HCEC 1CT (cell line): ENCODE measurements around the gene LPCAT1.
"Not testable (repeated sequence)": the region's sequence is repeated elsewhere in the genome, so short reads cannot be mapped to it uniquely, and the experiment has no call there.

Experiments used
- DNase-seq: peaks from one replicate; pipeline ENCODE4 v3.0.0-alpha.2; 2017

The LPCAT1 gene

DNA sequence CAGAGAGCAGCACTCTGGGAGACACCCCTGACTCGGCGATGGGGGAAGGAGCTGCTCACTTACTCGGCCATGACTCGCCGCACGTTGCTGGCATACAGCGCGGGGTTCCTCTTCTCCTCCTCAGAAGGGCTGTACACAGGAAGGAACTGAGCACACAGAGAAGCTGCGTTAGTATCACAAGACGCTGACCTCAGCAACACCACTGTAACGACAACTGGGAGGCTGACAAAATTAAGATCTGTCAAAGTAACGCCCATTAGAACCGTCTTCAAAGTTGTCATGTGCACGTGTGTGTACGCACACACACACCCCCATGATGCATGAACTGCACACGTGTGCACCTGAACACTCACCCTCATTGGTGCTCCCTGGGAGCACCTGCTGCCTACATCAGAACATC, 46.4 kb downstream of the LPCAT1 start:
- DNase-seq = no peak

DNA sequence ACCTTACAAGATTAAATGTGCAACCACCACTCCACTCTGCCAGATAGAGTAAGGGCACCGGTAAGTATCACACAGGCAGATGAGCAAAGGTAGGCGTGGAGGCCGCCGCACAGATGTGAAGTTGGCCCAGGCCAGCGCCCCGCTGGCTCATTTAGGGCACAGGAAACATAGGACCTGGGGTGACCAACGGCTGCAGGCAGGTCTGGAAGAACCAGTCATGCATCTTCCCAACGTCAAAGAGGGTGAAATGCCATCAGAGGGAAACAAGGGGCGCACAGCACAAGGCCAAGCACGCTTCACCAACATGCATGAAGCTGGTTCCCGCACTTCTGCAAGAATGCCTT, 46.8 kb downstream of the LPCAT1 start:
- no peak for DNase-seq

DNA sequence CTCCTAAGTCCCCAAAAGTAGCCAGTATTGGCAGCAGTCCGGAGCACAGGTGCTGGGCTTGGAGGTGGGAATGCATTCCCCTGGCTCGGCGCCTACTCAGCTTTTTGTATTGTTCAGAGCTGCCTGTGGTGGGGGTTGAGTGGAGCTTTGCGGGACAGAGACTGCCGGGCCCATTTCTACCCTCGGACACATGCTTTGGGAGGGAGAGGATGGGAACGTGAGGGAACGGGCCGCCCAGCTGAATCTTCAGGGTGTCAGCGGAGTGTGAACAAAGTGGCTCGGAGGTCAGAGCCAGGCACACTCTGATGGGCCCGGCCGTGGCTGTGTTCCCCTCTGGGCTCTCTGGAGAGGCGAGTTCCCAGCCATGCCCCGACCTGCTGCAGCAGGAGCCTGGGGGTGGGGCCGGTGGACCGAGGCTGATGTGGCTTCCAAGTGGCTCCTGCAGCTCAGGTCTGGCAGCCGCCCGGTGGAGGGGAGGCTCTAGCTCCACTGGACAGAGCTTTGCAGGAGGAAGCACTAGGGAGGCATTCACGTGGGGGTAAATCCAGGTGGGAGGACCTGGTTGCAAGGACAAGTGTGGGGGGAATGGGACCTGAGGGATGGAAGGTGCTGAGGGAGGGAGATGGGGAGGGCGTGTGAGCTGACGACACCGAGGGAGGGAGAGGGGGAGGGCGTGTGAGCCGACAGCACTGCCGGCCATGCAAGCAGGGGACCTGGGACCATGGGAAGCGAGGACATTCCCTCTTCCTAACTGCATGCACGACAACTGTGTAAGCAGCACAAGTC, 47.4 kb downstream of the LPCAT1 start:
- no peak for DNase-seq

DNA sequence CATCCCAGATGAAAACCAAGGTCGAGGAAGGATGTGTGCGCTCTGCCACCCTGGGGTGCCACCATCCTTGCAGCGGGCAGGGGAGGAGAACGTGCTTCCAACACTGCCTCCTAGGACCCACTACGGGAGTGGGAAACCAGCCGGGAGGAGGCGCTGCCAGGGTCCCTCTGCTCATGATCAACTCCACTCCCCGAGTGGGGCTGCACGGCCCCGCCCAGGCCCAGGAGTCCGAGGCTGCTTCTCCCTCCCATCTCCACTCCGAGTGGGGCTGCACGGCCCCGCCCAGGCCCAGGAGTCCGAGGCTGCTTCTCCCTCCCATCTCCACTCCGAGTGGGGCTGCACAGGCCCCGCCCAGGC, 48.2 kb downstream of the LPCAT1 start:
- DNase-seq = not testable (repeated sequence)

DNA sequence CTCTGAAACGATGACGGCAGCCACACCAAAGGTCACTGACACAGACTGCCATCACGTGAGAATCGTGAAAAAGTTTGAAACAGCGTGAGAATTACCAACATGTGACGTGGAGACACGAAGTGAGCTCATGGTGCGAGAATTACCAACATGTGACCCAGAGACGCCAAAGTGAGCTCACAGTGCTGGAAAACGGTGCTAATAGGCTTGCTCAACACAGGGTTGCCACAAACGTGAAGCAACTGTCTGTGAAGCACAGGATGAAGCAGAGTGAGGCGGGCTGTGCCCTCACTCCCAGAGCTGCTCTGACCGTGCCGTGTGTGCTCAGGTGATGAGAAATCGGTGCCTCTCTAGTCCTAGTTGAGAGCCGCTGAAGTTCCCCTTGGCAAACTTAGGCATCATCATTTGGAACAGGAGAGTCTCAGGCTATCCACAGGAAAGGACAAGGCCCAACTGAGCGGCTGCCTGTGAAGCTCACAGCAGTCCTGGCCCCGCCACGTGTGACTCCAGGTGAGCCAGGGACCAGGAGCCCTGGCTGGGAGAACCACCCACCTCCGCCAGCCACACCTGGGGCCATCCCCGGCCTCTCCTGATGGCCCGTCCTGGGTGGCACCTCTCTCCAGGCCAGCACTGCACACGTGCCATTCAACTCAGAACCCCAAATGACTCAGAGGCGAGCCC, 48.8 kb downstream of the LPCAT1 start:
- no peak for DNase-seq

DNA sequence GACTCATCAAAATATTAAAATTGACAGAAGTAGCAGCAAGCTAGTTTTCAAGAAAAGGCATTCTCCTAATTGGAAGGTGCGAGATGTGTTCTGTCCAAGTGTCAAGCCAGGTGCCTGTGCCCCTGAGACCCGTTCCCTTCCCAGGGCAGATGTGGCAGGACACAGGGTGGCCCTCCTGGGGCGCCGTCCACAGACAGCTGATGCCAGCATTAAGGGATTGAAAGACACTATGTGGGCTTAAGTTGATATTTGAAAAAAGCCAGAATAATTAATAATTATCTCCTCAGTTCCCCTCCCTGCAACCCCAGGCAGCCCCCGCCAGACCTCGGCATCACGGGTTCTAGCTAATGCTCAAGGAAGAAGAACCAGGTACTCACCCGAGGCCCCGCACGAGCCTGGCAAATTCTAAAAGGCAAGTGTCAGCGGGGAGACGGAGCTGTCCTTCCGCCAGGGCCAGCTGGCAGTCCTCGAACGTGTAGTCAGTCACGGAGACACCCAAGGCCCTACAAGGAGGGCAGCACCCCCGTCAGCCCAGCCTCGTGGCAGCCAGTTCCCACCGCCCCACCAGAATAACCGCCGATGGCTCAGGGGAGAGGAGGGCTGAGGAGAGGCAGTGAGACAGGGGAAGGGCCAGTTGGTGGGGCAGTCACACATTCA, 49.4 kb downstream of the LPCAT1 start:
- no peak for DNase-seq

DNA sequence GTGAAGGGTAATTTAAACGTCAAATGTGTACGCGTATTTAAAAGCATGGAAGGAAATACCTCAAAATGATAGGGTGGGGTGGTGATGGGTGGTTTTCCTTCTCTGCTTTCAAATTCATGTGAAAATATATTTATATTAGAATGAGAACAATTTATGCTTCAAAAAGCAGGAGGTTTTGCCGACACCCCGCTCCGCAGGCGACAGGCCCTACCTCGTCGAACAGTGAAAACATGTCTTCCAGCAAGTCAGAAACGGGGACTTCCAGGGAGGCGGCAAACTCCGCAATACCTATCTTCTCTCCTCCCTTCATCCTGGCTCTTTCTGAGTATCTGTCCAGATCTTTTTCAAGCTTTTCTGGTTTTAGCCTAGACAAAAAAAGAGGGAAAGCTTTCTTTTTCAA, 50.0 kb downstream of the LPCAT1 start:
- no peak for DNase-seq

DNA sequence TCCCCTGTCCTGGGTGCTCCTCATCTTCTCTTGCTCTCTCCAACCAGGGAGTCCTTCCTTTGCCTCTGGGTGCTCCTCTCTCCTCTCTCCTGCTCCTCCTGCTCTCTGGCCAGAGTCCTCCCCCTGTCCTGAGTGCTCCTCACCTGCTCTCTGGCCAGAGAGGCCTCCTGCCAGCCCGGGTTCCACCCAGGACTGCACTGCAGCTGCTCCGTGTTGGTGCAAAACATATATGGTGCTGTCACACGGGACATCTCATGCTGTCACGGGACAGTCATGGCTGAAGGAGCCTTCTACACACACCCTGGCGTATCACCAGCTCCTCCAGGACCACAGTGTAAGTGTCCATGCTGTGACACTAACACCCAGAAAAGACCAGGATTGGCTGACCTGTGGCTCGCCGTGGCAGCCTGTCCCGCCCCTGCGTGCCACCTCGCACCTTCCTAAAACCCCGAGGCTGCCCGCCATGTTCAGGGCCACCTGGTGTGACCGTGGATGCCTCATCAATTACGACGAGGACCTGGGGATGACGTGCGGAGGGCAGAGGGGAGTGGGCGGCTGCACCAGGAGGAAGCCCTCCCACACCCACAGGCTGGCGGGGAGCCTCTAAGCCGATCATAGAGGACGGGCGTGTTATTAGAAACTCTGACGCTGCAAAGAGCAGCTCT, 50.7 kb downstream of the LPCAT1 start:
- DNase-seq = no peak

DNA sequence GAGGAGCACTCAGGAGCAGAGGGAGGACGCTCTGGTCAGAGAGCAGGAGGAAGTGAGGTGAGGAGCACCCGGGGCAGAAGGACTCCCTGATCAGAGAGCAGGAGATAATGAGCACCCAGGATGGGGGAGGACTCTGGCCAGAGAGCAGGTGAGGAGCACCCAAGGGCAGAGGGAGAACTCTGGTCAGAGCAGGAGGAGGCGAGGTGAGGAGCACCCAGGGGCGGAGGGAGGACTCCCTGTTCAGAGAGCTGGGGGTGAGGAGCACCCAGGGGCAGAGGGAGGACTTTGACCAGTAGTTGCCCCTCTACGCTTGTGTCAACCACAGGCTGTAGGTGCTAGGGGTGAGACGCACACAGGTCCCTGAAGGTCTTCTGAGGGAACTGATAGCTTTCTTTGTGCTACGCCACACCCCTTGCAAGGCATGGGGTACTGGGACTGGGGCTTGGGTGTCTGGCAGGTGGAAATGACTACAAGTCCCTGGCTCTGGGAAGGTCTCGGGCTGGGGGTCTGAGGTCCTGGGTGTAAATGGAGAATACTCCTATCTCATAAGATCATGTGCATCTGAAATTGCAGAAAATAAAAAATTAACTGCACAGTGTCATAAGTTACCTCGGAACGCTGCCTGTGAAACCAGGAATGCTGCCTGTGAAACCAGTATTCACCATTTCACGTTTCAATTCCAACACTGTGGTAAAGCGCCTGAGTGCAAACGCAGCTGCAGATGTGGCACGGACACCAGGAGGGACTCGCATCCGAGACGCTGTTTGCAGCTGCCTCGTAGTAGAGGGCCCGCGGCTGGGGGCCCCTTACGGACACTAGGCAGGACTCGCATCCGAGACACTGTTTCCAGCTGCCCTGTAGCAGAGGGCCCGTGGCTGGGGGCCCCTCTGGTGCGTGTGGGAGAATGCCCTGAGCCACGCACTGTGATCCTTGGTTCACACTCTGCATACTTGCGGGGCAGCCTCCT, 51.5 kb downstream of the LPCAT1 start:
- no peak for DNase-seq

DNA sequence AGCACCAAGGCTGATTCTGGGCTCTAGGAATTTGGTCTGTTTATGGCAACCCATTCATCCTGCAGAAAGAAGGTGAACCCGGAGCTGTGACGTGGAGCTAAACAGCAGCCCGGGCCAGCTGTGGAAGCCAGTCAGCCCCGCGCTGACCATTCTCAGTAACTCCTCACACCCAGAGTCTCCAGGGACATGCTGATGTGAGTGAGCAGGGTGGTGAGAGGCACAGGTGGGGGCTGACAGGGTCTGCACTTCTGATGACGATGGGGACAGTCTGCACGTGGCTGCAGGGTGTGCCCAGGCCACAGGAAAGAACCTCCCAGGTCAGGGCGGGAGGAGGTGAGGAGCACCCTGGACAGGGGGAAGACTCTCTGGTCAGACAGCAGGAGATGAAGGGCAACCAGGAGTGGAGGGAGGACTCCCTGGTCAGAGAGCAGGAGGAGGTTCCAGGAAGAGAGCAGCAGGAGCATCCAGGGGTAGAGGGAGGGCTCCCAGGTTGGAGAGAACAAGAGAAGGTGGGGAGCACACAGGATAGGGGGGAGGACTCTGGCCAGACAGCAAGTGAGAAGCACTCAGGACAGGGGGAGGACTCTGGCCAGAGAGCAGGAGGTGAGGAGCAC, 52.4 kb downstream of the LPCAT1 start:
- DNase-seq = no peak

DNA sequence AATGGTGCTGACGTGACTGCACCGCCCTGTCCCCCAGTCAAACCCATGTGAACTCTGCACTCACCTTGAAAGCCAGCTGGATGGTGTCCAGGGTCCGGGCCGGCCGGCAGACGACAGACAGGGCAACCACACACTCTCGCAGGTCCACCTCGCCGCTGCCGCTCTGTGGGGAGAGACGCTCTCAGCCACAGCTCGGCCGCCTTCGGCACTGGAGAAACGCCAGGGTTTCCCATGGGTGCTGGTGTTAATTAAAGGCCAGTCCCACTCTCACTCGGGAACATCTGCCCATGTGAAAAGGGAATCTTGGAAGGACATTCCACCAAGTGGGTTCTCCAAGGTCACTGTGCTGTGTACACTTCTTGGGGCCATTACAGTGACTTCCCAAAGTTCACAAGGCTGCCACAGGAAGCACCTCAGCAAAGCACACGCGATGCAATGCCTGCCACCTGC, 53.0 kb downstream of the LPCAT1 start:
- no peak for DNase-seq

DNA sequence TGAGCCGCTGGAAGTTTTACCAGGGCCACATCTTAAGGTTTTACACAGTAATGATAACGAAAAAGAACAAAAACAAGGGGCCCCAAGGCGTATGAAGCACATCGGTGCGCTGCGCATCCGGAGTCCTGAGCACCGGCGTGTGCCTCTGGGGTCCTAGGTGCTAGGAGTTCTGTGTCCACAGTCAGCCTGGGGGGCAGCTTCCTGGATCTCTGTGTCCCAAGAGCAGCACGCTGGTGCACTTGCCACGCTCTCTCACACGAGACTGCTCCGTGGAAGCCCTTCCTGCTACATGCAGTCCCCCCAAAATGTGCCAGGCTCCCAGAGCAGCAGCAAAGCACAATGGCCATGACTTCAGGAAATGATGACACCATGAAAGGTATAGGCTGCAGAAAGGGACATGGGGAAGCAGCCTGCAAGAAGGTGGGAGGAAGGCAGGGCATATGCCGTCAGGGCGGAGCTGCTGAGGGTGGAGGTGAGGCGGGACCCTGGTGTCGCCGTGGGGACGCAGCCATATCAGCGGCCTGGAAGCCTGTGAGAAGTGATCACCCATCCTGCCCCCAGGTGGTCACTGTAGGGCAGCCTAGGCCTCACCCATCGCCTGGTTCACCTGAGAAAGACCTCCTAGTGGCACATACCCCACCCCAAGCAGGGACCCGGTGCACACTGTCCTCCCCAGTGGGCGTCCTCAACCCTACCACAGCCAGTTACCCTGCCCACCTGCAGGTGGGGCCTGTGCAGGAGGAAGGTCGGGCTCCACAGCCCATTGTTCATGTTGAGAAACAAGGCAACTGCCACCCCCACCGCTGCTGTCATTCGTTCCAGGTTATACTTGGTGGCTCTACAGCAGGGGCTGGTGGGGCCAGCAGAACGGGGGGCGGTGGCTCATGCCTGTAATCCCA, 54.9 kb downstream of the LPCAT1 start:
- DNase-seq = no peak

DNA sequence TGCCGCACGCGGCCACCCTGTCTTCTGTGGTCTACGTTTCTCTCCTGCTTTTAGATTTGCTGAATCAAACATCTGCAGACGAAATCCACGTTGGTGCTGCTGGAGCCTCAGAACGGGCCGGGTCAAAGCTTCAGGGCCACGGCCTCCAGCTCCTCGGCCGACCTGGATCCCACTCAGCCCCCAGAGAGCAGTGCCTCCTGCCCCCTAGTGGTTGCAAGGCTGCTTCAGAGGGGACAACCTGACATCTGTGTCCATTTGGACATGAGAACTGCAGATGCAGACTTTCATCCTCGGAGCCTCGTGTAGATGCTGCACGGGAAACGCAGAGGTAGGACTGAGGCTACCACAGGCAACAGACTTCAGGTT, 55.5 kb downstream of the LPCAT1 start:
- no peak for DNase-seq

DNA sequence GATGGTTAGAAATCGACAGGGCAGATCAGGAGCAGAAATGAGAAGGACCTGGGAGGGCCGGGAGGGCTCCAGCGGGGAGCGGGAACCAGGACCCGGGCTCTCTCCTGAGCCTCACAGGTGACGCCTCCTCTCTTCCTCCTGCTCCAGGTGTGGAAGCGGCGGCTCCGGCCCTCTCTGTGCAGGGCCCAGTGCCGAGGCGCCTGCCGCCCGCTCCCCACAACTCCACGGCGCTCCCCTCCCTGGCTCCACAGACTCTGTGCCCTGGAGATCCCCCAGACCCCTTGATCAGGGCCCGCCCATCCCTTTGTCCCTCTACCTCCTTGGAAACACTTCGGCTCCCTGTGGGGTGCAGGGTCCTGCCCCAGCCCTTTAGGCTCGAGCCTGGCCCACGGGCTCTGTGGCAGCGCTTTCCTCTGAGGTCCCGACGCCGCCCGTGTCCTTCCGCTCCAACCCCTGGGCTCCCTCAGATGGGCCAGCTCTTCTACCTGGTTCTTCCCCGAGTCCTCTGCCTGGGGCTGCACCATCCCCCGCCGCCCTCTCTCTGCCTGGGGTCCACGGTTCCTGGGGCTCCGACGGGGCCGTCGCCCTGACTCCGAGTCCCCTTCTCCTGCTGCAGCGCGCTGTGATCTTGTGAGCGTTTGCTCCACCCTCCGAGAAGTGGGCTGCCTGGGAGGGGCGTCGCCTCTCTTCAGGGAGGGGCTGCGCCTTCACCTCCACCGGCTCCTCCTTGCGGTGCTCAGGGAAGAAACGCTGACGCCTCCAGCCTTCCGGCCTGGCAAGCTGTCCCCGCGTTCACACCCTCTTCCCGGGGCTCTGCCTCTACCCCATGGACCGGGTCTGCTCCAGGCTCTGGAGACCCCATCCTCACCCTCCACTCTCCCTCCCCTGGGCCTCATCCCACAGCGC, 56.2 kb downstream of the LPCAT1 start:
- no peak for DNase-seq

DNA sequence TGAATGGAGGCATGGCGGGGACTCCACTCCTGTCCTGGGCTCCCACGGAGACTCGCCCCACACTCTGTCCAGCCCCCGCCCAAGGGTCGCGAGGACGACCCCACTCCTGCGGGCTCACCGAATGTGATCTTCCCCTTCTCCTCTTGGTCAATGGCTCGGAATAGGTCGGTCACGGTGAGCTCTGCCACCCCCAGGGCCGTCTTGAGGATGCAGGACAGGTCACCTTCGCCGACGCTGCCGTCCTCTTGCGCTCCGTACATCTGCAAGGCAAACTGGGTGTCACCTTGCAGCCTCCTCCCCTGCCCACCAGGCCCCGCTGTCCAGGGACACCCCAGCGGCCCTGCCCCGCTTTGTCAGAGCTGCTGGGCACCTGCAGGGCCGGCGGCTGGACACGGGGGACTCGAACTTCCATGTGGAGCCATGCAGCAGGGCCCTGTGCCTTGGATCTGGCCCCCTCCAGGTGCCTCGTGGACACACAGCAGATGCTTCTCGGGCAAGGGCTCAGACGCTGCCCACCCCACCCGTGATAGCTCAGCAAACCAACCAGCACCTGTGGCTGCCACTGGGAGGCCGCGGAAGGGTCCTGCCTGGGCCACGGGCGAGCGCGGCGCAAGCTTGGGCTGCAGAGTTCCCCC, 57.0 kb downstream of the LPCAT1 start:
- no peak for DNase-seq

DNA sequence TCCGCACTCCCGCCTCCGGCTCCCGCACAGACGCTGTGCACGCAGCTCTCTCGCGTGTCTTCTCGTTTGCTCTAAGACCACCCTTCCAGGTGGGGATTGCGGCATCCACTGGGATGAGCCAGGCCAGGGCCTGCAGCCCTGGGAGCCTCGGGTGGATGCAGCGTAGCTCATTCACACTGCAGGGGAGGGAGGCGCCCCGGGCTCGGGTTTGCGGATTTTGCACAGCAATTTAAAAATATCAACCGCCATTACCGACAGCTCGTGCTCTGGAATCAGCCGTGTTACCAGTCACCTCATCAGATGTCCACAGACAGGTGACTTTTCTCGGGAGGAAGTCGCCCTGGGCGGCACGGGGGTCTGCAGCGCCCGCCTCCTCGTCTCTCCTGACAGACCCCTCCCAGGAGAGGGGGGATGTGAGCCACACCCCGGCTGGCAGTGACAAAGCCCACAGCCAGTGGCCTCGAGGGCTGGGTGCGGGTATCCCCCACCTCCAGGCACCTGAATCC, 57.7 kb downstream of the LPCAT1 start:
- DNase-seq = no peak

DNA sequence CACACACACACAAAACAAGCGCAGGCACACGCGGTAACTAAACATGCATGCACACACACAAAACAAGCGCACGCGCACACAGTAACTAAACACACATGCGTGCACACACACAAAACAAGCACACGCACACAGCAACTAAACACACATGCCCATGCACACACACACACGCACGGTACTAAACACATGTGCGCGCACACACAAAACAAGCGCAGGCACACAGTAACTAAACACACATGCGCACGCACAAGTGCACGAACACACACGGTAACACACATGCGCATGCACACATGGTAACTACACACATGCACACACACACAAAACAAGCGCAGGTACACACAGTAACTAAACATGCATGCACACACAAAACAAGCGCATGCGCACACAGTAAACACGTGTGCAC, 58.6 kb downstream of the LPCAT1 start:
- no peak for DNase-seq

DNA sequence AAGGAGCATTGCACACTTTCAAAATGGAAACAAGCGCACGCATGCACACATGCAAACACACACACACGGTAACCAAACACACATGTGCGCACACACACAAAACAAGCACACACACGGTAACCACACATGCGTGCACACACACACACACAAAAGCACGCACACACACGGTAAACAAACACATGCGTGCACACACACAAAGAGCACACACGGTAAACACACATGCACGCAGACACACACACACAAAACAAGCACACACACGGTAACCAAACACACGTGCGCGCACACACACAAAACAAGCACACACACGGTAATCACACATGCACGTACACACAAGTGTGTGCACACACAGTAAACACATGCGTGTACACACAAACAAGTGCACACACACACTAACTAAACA, 59.2 kb downstream of the LPCAT1 start:
- DNase-seq = no peak

DNA sequence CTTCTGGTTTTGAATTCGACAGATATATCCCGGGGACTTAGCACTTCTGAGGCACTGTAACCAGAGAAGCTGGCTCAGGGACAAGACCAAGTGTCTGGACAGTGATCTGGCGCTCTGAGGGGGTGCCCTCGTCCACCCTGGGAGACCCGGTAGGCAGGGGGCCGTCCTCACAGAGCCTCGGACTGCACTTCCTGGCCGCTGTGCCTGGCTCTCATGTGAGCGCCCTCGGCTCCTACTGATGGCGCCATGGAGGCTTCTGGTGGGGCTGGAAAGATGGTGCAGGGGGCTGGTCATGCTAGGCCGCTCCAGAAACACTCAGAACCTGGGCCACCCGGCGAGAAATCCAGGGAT, 59.7 kb downstream of the LPCAT1 start:
- no peak for DNase-seq
